Activated CD4-positive, alpha-beta T cell treated with anti-CD3 and anti-CD28 coated beads, Interleukin-2, amount 50 U/mL, for 24 hours (primary cell): ENCODE measurements around the gene TAPBPL.
A peak's percentile ranks its signal among the peaks of the same experiment; 100 is the strongest.

ENCODE experiments used
- DNase-seq, 2 donors: peaks; one replicate each; pipeline ENCODE4 v3.0.0-alpha.2; 2020; ENCODE audit warnings: low read depth in 1 of 2, low spot score in 1 of 2

The TAPBPL gene

DNA sequence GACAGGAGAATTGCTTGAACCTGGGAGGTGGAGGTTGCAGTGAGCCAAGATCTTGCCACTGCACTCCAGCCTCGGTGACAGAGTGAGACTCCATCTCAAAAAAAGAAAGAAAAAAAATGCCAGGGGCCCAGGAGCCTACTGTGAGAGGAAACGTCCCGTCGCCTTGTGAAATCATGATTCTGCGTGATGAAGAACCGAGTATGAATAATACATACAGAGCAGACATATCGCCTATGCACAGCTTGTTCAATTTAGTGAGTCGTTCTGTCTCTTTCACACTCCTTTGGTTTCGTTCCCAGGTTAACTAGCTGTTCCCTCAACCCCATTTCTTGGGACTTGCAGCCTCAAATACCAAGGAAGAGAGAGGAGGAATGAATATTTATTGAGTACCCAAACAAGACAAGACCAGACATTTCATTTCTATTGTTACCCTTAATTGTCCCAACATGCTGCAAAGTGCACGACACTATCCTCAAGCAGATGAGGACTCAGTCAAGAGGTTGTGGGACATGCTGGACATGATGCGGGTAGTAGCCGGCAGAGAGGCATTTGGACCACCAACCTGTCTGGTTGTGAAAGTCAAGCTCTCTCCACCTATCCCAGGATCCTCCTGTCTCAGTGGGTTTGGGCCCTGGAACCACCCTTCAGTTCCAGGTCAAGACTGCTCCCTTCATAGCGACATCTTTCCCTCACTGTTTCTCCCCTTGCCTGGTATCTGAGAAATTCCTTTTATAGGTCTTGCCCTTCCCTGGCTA, 15.7 kb upstream of the TAPBPL start:
- DNase-seq, result no peak

DNA sequence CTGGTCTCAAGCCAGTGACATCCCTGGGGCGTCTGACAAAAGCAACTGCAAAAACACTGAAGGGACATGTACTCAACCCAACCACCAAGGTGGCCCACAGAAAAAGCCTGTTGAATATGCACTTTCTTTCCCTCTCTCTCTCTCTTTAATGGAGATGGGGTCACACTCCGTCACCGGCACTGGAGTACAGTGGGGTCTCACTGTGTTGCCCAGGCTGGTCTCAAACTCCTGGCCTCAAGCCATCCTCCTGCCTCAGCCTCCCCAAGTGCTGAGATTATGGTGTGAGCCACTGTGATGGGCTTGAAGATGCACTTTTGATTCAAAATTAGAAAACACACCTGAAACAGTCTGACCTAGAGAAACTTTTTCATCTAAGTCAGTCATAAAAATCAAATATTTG, 14.3 kb upstream of the TAPBPL start:
- DNase-seq, result no peak

DNA sequence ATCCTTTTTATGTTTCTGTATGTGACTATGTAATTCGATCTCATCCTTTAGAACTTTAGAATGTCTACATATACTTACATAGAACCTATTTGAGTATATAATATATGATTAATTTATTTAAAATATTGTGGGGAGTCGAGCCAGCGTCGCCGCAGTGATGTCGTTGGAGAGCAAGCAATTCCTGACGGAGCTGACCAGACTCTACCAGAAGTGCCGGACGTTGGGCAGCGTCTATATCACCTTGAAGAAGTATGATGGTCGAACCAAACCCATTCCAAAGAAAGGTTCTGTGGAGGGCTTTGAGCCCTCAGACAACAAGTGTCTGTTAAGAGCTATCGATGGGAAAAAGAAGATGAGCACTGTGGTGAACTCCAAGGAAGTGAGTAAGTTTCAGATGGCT, 13.5 kb upstream of the TAPBPL start:
- no peak for DNase-seq

DNA sequence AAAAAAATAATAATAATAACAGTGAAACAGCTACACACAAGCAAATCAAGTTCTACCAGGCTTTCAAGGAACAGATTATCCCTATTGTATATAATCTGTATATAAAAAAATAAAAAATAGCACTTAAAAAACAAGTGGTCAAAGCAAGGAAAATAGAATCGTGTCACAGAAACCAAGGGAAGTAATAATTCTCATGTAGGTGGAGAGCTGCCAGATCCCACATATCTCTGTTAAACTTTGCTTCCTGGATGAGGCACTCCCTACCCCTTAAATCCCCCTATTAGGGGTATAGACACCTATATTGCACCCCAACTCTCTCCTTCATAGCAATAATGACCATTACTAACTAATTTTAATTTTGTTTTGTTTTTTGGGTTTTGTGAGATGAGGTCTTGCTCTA, 11.5 kb upstream of the TAPBPL start:
- DNase-seq, result no peak

DNA sequence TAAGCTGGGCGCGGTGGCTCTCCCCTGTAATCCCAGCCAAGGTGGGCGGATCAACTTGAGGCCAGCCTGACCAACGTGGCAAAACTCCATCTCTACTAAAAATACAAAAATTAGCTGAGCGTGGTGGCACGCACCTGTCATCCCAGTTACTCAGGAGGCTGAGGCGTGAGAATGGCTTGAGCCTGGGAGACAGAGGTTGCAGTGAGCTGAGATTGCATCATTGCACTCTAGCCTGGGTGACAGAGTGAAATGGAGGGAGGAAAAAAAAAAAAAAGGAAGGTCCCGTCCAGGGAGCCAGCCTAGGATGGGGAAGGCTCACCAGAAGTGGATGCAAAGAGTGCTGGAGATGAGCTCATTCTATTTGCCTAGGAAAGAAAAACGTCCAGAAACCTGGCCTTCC, 9.0 kb upstream of the TAPBPL start:
- no peak for DNase-seq

DNA sequence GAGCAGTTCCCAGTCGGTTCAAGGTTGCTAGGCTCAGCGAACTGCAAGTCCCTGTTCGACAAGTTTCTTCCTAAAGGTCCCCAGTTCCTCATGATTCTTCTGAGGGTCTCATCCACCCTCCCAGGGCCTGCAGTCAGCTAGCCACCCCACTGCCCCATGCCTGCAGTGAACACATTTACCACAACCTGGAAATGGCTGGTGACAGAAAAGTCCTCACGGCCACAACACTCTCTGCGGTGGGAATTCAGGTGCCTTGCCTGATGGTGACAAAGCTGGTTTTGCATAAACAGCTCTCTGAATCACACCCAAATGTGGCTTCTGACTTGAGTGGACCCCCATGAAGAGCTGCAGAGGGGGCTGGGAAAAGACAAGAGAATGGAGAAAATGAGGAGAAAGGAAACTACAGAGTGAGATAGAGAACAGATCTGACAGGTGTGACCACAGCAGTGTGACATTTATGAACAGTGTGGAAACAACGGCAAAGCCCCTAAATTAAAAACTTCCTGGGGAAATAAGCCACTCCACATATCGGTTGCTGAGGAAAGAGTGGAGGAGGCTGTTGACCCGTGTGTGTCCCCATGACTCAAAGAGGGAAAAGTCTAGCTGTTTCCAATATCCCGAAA, 8.4 kb upstream of the TAPBPL start:
- peak in 1 of 2 donors; percentile 73 for DNase-seq

DNA sequence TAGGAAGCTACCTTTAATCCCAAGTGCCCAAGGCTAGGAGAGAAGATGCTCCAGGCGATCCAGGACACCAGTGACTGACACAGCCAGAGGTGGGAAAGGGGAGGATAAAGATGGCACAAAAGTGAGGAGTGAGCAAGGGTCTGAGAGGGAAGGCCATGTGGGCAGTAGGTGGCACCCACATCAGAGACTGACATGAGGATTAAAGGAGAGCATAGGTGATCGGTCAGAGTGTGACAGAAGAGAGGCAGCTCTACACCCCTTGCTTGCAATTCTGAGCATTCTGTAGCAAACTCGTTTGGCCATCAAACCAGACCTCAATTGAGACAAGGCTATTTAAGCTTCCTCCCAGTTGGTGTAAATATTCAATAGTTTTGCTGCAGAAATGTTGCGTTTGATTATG, 7.8 kb upstream of the TAPBPL start:
- no peak for DNase-seq

DNA sequence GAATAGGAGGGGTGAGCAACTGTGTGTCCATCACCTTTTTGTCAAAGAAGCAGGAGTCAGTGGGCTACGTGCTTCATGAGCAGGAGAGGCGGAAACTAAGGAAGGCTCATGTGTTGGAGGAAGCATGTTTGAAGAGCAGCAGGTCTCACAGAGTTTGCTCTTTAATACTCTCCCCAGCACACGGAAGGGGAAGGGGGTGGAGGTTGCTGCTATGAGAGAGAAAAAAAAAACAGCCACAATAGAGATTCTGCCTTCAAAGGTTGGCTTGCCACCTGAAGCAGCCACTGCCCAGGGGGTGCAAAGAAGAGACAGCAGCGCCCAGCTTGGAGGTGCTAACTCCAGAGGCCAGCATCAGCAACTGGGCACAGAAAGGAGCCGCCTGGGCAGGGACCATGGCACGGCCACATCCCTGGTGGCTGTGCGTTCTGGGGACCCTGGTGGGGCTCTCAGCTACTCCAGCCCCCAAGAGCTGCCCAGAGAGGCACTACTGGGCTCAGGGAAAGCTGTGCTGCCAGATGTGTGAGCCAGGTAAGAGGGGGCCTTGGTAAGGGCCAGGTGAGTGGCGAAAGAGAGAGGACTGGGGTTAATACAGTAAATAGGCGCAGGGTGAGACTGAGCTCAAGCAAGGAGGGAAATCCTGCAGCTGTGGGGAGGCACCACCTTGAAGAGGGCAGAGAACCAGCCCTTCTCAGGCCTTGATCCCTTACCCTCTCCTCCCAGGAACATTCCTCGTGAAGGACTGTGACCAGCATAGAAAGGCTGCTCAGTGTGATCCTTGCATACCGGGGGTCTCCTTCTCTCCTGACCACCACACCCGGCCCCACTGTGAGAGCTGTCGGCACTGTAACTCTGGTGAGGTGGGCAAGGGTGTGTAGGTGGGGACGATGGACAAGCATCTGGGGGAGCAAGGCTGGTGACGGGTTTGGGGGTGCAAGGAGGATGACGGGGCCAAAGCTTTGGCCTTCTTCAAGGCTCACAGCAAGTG, 6.8 kb upstream of the TAPBPL start, which contains the start of gene CD27:
Gene CD27 (plus strand): TSS at position 252 of the 985 bp plus-strand sequence. CDS start 141 bp downstream, at position 393.
- DNase-seq, result no peak

DNA sequence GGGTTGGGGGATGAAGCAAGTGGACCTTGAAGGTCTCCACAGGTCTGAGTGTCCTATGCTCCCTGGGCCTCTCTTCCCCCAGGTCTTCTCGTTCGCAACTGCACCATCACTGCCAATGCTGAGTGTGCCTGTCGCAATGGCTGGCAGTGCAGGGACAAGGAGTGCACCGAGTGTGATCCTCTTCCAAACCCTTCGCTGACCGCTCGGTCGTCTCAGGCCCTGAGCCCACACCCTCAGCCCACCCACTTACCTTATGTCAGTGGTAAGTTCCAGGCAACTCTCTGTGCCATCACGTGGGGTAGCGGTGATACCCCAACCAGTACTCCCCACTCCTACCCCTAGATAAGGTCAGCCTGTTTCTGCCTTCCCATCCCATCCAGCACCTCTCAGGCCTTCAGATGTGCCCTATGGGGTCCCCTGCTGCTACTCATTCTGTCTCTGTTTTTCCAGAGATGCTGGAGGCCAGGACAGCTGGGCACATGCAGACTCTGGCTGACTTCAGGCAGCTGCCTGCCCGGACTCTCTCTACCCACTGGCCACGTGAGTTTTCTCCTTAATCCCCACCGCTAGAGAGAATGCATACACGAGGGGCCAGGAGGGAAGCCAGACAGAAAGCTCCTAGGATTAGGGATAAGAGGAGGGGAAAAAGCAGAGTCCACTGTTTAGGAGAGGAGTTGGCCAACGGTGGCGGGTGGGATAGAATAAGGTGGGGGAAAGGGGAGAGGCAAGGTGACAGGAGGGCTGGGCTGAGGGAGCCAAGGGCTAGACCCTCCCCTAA, 1.6 kb upstream of the TAPBPL start:
- DNase-seq, result no peak

DNA sequence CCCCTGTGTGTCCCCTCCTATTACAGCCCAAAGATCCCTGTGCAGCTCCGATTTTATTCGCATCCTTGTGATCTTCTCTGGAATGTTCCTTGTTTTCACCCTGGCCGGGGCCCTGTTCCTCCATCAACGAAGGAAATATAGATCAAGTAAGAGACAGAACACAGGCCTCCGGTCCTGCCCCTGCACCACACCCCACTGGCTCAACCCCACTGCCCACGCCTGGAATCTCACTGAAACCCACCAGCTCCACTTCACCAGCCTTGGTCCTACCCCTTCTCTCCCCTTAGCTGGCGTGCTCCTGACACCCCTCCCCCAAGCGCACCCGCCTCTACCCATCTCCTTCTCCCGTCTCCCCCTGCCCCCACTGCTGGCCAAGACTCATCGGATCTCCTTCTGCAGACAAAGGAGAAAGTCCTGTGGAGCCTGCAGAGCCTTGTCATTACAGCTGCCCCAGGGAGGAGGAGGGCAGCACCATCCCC, 934 bp upstream of the TAPBPL start:
- no peak for DNase-seq

DNA sequence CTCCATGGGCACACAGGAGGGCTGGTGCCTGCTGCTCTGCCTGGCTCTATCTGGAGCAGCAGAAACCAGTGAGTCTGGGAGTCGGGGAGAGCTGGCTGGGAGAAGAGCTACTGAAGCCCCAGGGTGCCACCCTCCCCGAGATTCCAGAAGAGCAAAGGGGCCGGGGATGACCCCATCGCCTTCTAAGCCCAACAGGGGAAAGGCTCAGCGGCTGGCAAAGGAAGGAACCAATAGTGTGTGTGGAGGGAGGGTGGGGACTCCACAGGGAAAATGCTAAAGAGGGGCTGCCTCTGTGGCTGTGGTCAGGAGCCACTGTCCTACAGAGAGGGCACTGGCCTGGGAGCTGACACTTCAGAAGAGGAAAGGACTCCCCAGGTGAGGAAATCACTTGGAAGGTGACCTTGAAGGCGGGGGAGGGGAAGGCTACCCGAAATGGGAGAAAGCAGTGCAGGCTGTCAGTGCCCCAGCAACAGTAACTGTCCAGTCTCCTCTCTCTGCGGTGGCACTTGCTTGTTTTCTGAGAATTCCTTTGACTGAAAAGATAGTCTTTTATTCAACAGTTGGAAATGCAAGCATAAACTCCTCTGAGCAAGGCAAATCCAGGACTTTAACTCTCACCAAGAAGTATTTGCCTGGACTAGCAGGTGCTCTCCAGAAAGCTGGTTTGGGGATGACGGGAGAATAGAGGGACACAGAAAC, 552 bp downstream of the TAPBPL start:
- DNase-seq, result no peak

DNA sequence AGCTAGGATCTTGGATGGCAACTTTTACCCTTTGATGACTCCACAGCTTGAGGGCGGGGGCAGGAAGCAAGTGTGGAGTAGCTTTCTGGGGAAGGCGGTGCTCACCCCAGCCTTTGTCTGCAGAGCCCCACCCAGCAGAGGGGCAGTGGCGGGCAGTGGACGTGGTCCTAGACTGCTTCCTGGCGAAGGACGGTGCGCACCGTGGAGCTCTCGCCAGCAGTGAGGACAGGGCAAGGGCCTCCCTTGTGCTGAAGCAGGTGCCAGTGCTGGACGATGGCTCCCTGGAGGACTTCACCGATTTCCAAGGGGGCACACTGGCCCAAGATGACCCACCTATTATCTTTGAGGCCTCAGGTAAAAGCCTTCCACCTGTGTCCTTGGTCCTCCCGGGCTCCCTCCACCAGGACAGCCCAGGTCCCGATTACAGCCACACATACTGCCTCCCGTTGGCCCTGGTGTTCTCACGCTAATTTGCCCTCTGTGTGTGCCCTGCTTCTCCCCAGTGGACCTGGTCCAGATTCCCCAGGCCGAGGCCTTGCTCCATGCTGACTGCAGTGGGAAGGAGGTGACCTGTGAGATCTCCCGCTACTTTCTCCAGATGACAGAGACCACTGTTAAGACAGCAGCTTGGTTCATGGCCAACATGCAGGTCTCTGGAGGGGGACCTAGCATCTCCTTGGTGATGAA, 1.2 kb downstream of the TAPBPL start:
- no peak for DNase-seq

DNA sequence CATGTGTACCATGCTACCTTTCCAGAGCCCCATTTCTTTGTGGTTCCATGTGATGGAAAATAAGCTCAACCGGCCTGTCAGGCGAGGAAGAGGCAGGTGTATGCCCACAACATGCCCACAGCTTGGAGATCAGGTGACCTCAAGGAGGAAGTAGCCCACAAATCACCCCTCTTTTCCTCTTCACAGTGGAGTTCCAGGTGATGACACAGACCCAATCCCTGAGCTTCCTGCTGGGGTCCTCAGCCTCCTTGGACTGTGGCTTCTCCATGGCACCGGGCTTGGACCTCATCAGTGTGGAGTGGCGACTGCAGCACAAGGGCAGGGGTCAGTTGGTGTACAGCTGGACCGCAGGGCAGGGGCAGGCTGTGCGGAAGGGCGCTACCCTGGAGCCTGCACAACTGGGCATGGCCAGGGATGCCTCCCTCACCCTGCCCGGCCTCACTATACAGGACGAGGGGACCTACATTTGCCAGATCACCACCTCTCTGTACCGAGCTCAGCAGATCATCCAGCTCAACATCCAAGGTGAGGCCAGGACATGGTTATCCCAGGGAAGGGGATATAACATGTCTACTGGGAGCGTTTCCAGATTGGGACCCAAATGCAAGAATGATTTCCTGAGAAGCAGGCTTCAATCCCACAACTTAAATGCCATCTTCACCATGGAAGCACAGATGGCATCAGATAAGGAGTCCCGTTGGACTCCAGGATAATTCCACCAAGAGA, 5.5 kb downstream of the TAPBPL start:
- DNase-seq, result no peak

DNA sequence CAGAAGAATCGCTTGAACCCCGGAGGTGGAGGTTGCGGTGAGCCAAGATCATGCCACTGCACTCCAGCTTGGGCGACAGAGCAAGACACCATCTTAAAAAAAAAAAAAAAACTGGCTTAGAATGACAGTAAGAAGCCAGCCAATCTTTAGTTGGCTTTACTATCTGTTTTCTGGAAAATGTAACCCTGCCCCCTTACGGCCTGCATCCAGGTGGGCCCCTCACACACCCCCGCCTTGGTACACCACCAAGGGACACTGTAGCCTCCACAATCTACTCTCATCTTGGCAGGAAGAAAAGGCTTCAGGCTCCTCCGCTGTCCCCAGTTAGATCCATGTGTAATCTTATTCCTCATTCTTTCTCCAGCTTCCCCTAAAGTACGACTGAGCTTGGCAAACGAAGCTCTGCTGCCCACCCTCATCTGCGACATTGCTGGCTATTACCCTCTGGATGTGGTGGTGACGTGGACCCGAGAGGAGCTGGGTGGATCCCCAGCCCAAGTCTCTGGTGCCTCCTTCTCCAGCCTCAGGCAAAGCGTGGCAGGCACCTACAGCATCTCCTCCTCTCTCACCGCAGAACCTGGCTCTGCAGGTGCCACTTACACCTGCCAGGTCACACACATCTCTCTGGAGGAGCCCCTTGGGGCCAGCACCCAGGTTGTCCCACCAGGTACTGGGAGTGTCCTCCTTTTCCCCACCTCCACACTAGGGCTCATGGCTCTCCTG, 6.6 kb downstream of the TAPBPL start:
- DNase-seq, result no peak

DNA sequence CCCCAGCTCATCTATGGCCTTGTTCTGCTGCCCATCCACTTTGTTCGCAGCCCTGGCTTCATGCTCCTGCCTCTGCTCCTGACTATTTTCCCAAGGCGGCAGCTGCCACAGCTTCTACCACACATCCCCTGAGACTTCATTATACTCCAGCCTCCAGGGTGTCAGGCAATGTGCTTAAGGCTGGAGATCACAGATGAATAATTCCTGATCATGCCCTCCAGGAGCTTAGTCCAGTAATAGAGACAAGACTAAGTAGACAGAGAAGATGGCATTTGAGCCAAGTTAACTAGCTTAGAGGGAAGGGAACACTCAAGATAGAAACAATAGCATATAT, 7.1 kb downstream of the TAPBPL start:
- DNase-seq, result no peak

DNA sequence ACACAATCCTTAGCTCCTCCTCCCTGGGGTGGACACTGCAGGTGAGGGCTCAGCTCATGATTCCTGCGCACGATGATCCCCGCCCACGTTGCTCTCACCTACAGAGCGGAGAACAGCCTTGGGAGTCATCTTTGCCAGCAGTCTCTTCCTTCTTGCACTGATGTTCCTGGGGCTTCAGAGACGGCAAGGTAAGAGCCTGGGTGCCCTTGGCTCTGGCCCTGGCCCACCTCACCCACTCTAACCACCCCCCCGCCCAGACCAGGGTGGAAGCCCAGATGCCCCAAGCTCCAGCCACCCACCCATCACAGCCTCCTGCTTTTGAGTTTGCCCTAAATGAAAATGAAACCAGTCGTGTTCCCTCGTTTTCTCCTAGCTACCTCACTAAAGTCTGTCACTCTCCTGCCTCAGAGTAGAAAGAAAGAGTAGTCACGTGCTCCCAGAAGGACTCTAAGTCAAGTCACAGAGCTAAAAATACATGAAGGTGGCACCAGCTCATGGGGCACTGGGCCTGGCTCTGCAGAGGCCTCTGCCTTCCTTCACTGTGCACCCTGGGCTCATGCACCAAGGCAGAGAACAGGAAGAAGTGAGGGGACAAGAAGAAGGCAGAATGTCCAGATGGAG, 9.0 kb downstream of the TAPBPL start:
- DNase-seq, result no peak

DNA sequence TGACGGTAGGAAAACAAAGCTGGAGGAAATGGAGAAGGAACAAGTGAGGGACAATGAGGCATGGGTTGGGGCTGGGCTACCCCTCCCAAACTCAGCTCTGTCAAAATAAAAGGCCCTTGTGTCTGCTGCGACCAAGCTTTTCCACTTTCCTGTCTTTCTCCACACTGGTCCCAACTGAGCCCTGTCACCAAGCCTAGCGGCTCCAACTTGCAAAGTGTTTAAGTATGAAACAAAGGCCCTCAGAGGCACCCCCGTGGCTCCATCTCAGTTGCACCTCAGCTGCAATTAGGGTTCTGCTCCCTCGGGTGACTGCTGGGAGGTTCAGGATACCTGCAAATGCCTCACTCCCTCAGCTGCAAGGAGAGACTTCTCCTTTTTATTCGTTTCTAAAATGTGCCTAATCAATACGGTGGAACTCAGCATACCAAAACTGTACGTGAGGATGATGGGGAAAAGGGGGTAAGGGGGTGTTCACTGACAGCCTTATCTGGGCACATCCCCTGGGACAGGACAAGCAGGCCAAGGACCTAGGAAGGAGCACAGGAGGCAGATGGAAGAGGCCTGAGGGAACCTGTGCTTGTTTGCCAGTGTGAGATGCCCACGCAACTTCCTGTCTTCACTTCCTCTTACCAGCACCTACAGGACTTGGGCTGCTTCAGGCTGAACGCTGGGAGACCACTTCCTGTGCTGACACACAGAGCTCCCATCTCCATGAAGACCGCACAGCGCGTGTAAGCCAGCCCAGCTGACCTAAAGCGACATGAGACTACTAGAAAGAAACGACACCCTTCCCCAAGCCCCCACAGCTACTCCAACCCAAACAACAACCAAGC, 9.8 kb downstream of the TAPBPL start:
- peak in 1 of 2 donors; percentile 78 for DNase-seq
